ENCODE results near the gene TMEM225B. TPM values are rescaled to one million over a fixed set of nuclear protein-coding genes. Genes with fewer than 3 reads are reported as not detected.

The TMEM225B gene
- total RNA-seq, 2 experiments from 2014 or later: 1.0 TPM

- no peaks in the 10 kb centered on the region for H3K27me3 Mint-ChIP-seq
- no peak for DNase-seq
- intact Hi-C loops (cut with DNase I, micrococcal nuclease): no loop called here
- peaks cover 7% of the 10 kb centered on the region for H3K4me1 Mint-ChIP-seq (ENCODE audit: low read depth)
- Histone ChIP-seq H3K27ac (ENCODE audit: low read depth in 1 of 2, low read length in 2 of 2) (no peak overlapping the region), H3K4me3 (ENCODE audit: low read length) (no peak overlapping the region), H3K9me3 (ENCODE audit: control insufficient read depth in 1 of 2, insufficient read depth in 1 of 2, low read length in 2 of 2) (no peaks in the 10 kb centered on the region), H3K4me1 (ENCODE audit: insufficient read depth, low read length) (no peaks in the 10 kb centered on the region), H3K36me3 (ENCODE audit: insufficient read depth, low read length) (peaks cover 8% of the 10 kb centered on the region), H3K27me3 (ENCODE audit: control insufficient read depth in 1 of 2, insufficient read depth in 2 of 2, low read length in 2 of 2) (no peaks in the 10 kb centered on the region)
- H3K36me3 Mint-ChIP-seq (ENCODE audit: low read depth): peaks cover 55% of the 10 kb centered on the region
- ChIA-PET POLR2A (no interaction called here), CTCF (no interaction called here)
- no peak for ATAC-seq (ENCODE audit: poor library complexity)
- H3K4me3 Mint-ChIP-seq: no peak overlapping the region
- no peak for TF ChIP-seq CTCF (IDR thresholded peaks at IDR 0.05)
- no peak overlapping the region for H3K27ac Mint-ChIP-seq
- H3K9me3 Mint-ChIP-seq: no peaks in the 10 kb centered on the region
Observed at GRCh38 chr7:99639267-99639666, 41.2 kb downstream of the TMEM225B start.

- no peak for TF ChIP-seq CTCF (IDR thresholded peaks at IDR 0.05)
- Mint-ChIP-seq H3K27ac (no peak overlapping the region), H3K4me1 (ENCODE audit: low read depth) (no peaks in the 10 kb centered on the region), H3K4me3 (no peak overlapping the region), H3K27me3 (no peaks in the 10 kb centered on the region), H3K36me3 (ENCODE audit: low read depth) (peaks cover 70% of the 10 kb centered on the region), H3K9me3 (no peaks in the 10 kb centered on the region)
- intact Hi-C loops (cut with DNase I, micrococcal nuclease): no loop called here
- ATAC-seq (ENCODE audit: poor library complexity) (no peak), DNase-seq (no peak)
- Histone ChIP-seq H3K4me1 (ENCODE audit: insufficient read depth, low read length) (no peaks in the 10 kb centered on the region), H3K9me3 (ENCODE audit: control insufficient read depth in 1 of 2, insufficient read depth in 1 of 2, low read length in 2 of 2) (no peaks in the 10 kb centered on the region), H3K36me3 (ENCODE audit: insufficient read depth, low read length) (peaks cover 9% of the 10 kb centered on the region), H3K27me3 (ENCODE audit: control insufficient read depth in 1 of 2, insufficient read depth in 2 of 2, low read length in 2 of 2) (no peaks in the 10 kb centered on the region), H3K27ac (ENCODE audit: low read depth in 1 of 2, low read length in 2 of 2) (no peak overlapping the region), H3K4me3 (ENCODE audit: low read length) (no peak overlapping the region)
- POLR2A ChIA-PET: no interaction called here
- CTCF ChIA-PET: no interaction called here
Observed at GRCh38 chr7:99642027-99642426, 44.0 kb downstream of the TMEM225B start.

- no peaks in the 10 kb centered on the region for H3K4me1 Mint-ChIP-seq (ENCODE audit: low read depth)
- ATAC-seq (ENCODE audit: poor library complexity) (no peak), DNase-seq (no peak)
- H3K27me3 Mint-ChIP-seq: no peaks in the 10 kb centered on the region
- no peaks in the 10 kb centered on the region for H3K9me3 Mint-ChIP-seq
- POLR2A ChIA-PET: no interaction called here
- peaks cover 7% of the 10 kb centered on the region for H3K36me3 ChIP-seq (ENCODE audit: insufficient read depth, low read length)
- H3K27me3 ChIP-seq (ENCODE audit: control insufficient read depth in 1 of 2, insufficient read depth in 2 of 2, low read length in 2 of 2): no peaks in the 10 kb centered on the region
- H3K27ac ChIP-seq (ENCODE audit: low read depth in 1 of 2, low read length in 2 of 2): no peak overlapping the region
- no peak overlapping the region for H3K4me3 Mint-ChIP-seq
- intact Hi-C loops (cut with DNase I, micrococcal nuclease): no loop called here
- H3K4me1 ChIP-seq (ENCODE audit: insufficient read depth, low read length): no peaks in the 10 kb centered on the region
- H3K4me3 ChIP-seq (ENCODE audit: low read length): no peak overlapping the region
- CTCF ChIA-PET: no interaction called here
- no peak overlapping the region for H3K27ac Mint-ChIP-seq
- no peak for TF ChIP-seq CTCF (IDR thresholded peaks at IDR 0.05)
- peaks cover 80% of the 10 kb centered on the region for H3K36me3 Mint-ChIP-seq (ENCODE audit: low read depth)
- no peaks in the 10 kb centered on the region for H3K9me3 ChIP-seq (ENCODE audit: control insufficient read depth in 1 of 2, insufficient read depth in 1 of 2, low read length in 2 of 2)
Observed at GRCh38 chr7:99643464-99643863, 45.4 kb downstream of the TMEM225B start.
